GM12872 (cell line): ENCODE data around the gene C6orf15.

Experiments
- CTCF ChIP-seq: IDR thresholded peaks from 3 replicates; pipeline ENCODE4 v1.5.1; 2011; ENCODE audit warnings: low read depth, mild to moderate bottlenecking, low read length, moderate library complexity; ENCODE audit not compliant: insufficient read depth

C6orf15 gene

DNA sequence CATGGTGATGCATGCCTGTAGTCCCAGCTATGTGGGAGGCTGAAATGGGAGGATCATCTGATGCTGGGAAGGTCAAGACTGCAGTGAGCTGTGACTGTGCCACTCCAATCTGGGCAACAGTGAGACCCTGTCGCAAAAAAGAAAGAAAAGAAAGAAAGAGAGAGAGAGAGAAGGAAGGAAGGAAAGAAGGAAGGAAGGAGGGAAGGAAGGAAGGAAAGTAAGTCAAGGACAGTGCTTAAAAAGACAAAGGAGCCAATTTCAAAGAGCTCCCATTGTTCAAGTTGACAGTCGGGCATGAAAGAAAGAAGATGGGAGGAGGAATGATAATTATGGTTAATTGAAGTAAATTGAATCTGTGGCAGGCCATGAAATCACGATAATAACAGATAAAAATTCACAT is 16.2 kb downstream of the C6orf15 start:
- TF ChIP-seq CTCF = no peak

DNA sequence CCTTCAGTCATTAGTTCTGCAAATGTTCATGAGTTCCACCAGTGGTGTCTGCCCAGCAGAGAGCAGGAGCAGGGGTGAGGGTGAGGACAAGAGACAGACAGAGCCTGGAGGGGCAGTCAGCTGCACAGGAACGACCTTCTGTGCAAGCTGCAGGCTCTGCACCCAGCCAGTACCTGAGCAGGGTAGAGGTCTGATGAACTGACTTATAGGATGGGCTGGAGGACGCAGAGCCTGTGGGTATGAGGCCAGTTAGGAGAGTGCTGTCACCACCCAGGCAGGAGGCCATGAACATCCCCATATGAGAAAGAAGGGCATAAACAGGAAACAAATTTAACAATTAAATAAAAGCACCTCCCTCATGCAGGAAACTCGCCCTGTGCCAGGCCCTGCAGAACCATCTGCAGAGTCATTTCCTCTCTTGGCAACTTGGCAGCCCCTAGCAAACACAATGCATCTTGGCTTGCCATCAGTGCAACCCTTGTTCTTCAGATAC is 17.9 kb downstream of the C6orf15 start:
- no peak for TF ChIP-seq CTCF

DNA sequence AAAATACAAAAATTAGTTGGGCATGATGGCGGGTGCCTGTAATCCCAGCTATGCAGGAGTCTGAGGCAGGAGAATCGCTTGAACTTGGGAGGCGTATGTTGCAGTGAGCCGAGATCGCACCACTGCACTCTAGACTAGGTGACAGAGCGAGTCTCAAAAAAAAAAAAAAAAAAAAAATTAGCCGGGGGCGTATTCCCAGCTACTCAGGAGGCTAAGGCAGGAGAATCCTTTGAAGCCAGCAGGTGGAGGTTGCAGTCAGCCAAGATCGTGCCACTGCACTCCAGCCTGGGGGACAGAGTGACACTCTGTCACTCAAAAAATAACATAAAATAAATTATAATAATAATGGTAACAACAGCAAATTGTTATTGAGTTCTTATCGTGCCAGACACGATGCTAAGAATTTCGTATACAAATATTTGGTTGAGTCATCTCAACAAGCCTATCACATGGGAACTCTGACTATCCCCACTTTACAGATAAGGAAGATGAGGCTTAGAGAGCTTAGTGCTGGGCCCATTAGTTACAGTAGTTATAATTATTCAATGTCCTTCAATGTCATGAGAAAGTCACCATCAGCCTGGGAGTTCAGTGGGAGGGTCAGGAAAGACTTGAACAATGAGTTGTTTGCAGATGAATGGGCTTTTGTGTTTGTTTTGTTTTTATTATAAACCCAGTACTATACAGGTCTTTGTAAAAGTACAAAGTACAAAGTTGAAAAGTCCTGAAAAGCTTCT is 19.4 kb downstream of the C6orf15 start:
- TF ChIP-seq CTCF = no peak

GRCh38 chr6:31092238-31092637 is 20.1 kb downstream of the C6orf15 start:
- no peak for TF ChIP-seq CTCF

GRCh38 chr6:31091680-31092079 is 20.7 kb downstream of the C6orf15 start:
- no peak for TF ChIP-seq CTCF

- no peak for TF ChIP-seq CTCF
Measured at GRCh38 chr6:31090973-31091364, 21.4 kb downstream of the C6orf15 start.

DNA sequence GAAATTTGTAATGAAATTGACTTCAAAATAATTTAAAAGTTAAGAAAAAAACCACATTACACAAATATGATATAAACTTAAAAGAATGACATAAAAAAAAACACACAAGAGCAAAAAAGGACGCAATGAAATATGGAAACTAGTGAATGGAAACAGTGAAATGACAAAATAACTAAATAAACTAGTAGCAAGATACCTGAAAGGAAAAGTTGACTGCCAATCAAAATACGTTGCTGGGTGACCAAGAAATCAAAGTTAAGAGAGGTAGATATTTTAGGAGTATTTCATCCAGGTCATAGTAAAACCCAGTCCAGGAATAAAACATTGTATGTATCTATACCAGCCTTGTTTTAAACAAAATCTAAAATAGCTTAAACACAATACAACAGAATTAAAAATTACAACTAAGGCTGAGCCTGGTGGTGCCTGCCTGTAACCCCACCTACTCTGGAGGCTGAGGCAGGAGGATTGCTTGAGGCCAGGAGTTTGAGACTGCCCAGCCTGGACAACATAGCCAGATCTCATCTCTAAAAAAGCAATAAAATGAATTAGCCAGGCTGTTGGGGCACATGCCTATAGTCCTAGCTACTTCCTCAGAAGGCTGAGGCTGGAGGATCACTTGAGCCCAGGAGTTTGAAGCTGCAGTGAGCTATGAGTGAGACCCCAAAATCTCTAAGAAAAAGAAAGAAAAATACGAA is 22.0 kb downstream of the C6orf15 start:
- TF ChIP-seq CTCF = no peak
